Fibroblast of lung (primary cell): Measurements from ENCODE around the gene AANAT. TPM values are rescaled to one million over a fixed set of nuclear protein-coding genes. Genes with fewer than 3 reads are reported as not detected.

Experiments used
- DNase-seq, 2 donors: peaks; one replicate each; pipeline versions ENCODE4 v3.0.0 to v3.0.0-alpha.2; 2010; ENCODE audit warnings: low read depth in 2 of 2
- H2AFZ ChIP-seq: 2 replicates; pipeline ENCODE4 v1.5.1; 2012; ENCODE audit warnings: low read length, control low read depth, inconsistent platforms
- H3K27ac ChIP-seq: 2 replicates; pipeline ENCODE4 v1.5.1; 2011; ENCODE audit warnings: low read length, control low read depth; ENCODE audit not compliant: insufficient read depth
- H3K27me3 ChIP-seq: 2 replicates; pipeline ENCODE4 v1.5.1; 2011; ENCODE audit warnings: mild to moderate bottlenecking, low read length; ENCODE audit not compliant: control insufficient read depth, insufficient read depth
- H3K36me3 ChIP-seq: 2 replicates; pipeline ENCODE4 v1.5.1; 2011; ENCODE audit warnings: low read length; ENCODE audit not compliant: control insufficient read depth, insufficient read depth
- H3K4me1 ChIP-seq: 2 replicates; pipeline ENCODE4 v1.5.1; 2011; ENCODE audit warnings: low read length; ENCODE audit not compliant: control insufficient read depth, insufficient read depth; ENCODE audit errors: extremely low read depth
- H3K4me2 ChIP-seq: 2 replicates; pipeline ENCODE4 v1.5.1; 2011; ENCODE audit warnings: low read length, control low read depth; ENCODE audit not compliant: insufficient read depth; ENCODE audit errors: extremely low read depth
- H3K4me3 ChIP-seq, 4 experiments: fragments of 200-600 bp in 1 of 4; sonication (generic) in 1 of 4; replicated peaks in 1 of 4; 2 replicates each; pipeline ENCODE4 v1.5.1; 2011 to 2016; ENCODE audit warnings: low read length in 4 of 4, low read depth in 3 of 4, mild to moderate bottlenecking in 3 of 4, control low read depth in 2 of 4, inconsistent platforms in 1 of 4, mixed read lengths in 1 of 4; ENCODE audit not compliant: insufficient read depth in 1 of 4; ENCODE audit errors: control extremely low read depth in 1 of 4
- H3K79me2 ChIP-seq: 2 replicates; pipeline ENCODE4 v1.5.1; 2012; ENCODE audit warnings: mild to moderate bottlenecking, low read length, inconsistent platforms; ENCODE audit not compliant: control insufficient read depth, insufficient read depth
- H3K9ac ChIP-seq: 2 replicates; pipeline ENCODE4 v1.5.1; 2011; ENCODE audit warnings: mild to moderate bottlenecking, low read length, control low read depth; ENCODE audit not compliant: insufficient read depth
- H3K9me3 ChIP-seq: 2 replicates; pipeline ENCODE4 v1.5.1; 2012; ENCODE audit warnings: low read depth, low read length; ENCODE audit not compliant: control insufficient read depth, insufficient read depth
- H4K20me1 ChIP-seq: 2 replicates; pipeline ENCODE4 v1.5.1; 2011; ENCODE audit warnings: low read length; ENCODE audit not compliant: control insufficient read depth, insufficient read depth; ENCODE audit errors: extremely low read depth
- CTCF ChIP-seq, 2 donors: IDR thresholded peaks in 1 of 2; conservative IDR thresholded peaks in 1 of 2; 1 replicate in 1 of 2; 2 replicates in 1 of 2; pipeline ENCODE4 v1.5.1; 2011 to 2012; ENCODE audit warnings: low read length in 2 of 2, control low read depth in 1 of 2, inconsistent platforms in 1 of 2, low read depth in 1 of 2, mild to moderate bottlenecking in 1 of 2
- EZH2 ChIP-seq: IDR thresholded peaks from 2 replicates; pipeline ENCODE4 v1.5.1; 2012; ENCODE audit warnings: low read length, control low read depth, mild to moderate bottlenecking; ENCODE audit errors: missing control alignments
- polyA plus RNA-seq, 2 donors: library from polyadenylated mRNA; depleted of rRNA in 1 of 2; stranded (reverse) in 1 of 2; unstranded in 1 of 2; fragments of >200 nt; gene quantifications; 2 replicates each; pipeline ENCODE4 v1.2.1, GENCODE V29; 2011 to 2012; ENCODE audit warnings: missing spikeins in 1 of 2
- total RNA-seq: library from RNA; depleted of rRNA; stranded (reverse); fragments of >200 nt; gene quantifications from 2 replicates; pipeline ENCODE4 v1.2.1, GENCODE V29; 2014

AANAT gene
- total and polyA plus RNA-seq, 2 donors (not counting 1 experiment from before 2014, with no cell fraction given): not detected

- H3K27ac ChIP-seq: no peak overlapping the region
- no peak overlapping the region for H3K4me3 ChIP-seq
- no peak overlapping the region for H3K4me2 ChIP-seq
- no peak overlapping the region for H3K9ac ChIP-seq
- no peaks in the 10 kb centered on the region for H4K20me1 ChIP-seq
- peaks cover 4% of the 10 kb centered on the region for H3K4me1 ChIP-seq
- no peaks in the 10 kb centered on the region for H3K36me3 ChIP-seq
- peak overlapping the region; percentile 60 for H2AFZ ChIP-seq
- no peaks in the 10 kb centered on the region for H3K27me3 ChIP-seq
- H3K79me2 ChIP-seq: no peaks in the 10 kb centered on the region
- TF ChIP-seq EZH2: no peak
- TF ChIP-seq CTCF (conservative IDR thresholded peaks at IDR 0.05 in 1 of 2, IDR thresholded peaks at IDR 0.05 in 1 of 2; ENCODE audit: low read depth in 1 of 2, low read length in 2 of 2): no peak
- no peaks in the 10 kb centered on the region for H3K9me3 ChIP-seq
- DNase-seq: no peak
These were observed 18.2 kb downstream of the AANAT start for GRCh38 chr17:76485569-76485968.

DNA sequence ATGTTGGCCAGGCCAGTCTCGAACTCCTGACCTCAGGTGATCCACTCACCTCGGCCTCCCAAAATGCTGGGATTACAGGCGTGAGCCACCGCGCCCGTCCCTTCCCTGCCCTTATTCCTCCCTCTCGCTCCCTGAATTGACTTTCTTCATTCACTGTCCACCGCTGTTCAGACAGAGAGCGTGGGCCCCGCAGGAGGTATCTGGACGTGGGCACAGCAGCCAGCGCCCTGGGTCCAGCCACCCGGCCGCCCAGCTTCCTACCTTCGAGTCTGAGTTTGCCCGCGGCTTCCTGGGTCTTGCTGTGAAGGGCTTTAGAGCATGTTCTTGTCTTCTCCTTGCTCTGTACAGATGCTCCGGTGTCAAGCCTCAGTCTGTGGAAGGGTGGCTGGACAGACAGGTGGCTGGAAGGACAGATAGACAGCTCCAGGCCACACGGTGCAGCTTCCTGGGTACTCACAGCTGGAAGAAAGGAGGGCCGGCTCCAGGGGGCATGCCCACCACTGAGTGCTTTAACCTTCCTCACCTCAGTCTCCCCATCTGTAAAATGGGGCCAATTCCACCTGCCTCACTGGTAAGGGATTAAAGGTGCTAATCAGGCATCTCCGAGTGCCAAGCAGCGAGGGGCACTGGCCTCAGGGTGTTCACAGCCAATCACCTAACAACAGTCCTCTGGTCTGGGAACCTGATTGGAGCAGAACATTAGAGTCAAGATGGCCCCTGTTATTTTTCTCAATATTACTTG lies 20.2 kb downstream of the AANAT start:
- Histone ChIP-seq H3K36me3 (no peaks in the 10 kb centered on the region), H3K27me3 (no peaks in the 10 kb centered on the region), H4K20me1 (no peaks in the 10 kb centered on the region), H3K4me1 (peaks cover 4% of the 10 kb centered on the region), H3K79me2 (no peaks in the 10 kb centered on the region), H3K27ac (no peak overlapping the region), H3K4me3 (no peak overlapping the region), H3K9me3 (no peaks in the 10 kb centered on the region), H3K4me2 (no peak overlapping the region), H2AFZ (no peak overlapping the region), H3K9ac (no peak overlapping the region)
- TF ChIP-seq EZH2: no peak
- no peak for TF ChIP-seq CTCF (conservative IDR thresholded peaks at IDR 0.05 in 1 of 2, IDR thresholded peaks at IDR 0.05 in 1 of 2; ENCODE audit: low read depth in 1 of 2, low read length in 2 of 2)
- no peak for DNase-seq

DNA sequence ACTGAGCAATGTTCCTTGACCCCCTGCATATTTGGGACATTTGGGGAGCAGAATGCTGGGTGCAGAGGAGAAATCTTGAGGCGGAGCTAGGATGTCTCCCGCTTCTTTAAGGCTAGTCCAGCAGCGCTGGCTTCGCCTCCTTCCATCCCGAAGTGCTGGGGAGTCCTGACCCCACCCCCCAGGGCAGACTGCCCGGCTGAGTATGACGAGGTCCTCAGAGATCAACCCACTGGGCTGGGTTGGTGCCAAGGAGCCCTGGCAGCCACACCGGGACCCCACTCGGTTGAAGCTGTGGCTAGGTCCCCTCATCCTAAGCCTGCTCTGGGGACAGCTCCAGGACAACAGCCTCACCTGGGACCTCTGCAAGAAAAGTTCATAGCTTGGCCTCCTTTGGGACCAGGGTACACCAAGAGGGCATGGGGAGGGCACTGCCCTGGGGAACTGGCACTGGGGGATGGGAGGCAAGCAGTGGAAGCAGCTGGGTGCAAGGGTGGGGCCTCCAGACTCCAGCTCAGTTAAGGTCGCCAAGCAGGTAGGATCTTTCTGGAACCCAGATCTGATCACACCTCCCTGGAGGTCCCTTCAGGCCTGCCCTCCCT lies 22.8 kb downstream of the AANAT start:
- no peak for DNase-seq
- H3K79me2 ChIP-seq: no peaks in the 10 kb centered on the region
- no peak overlapping the region for H3K9ac ChIP-seq
- no peaks in the 10 kb centered on the region for H3K27me3 ChIP-seq
- peaks cover 12% of the 10 kb centered on the region for H3K4me1 ChIP-seq
- H2AFZ ChIP-seq: no peak overlapping the region
- H4K20me1 ChIP-seq: no peaks in the 10 kb centered on the region
- H3K4me3 ChIP-seq: no peak overlapping the region
- no peaks in the 10 kb centered on the region for H3K36me3 ChIP-seq
- no peak overlapping the region for H3K4me2 ChIP-seq
- TF ChIP-seq EZH2 (no peak), CTCF (conservative IDR thresholded peaks at IDR 0.05 in 1 of 2, IDR thresholded peaks at IDR 0.05 in 1 of 2; ENCODE audit: low read depth in 1 of 2, low read length in 2 of 2) (no peak)
- H3K9me3 ChIP-seq: no peaks in the 10 kb centered on the region
- no peak overlapping the region for H3K27ac ChIP-seq
